AG10803 (cell line): Measurements from ENCODE around the gene TAS2R1.

Experiments
- DNase-seq: peaks from one replicate; pipeline ENCODE4 v3.0.0; 2010; ENCODE audit warnings: low read depth
- H3K4me3 ChIP-seq: 2 replicates; pipeline ENCODE4 v1.5.1; 2011; ENCODE audit warnings: mild to moderate bottlenecking, low read length, control low read depth
- TF ChIP-seq, protein P1 (sequence below): conservative IDR thresholded peaks from 2 replicates; pipeline ENCODE4 v1.5.1; 2011; ENCODE audit warnings: mild to moderate bottlenecking, low read length, control low read depth, inconsistent platforms

Gene TAS2R1

DNA sequence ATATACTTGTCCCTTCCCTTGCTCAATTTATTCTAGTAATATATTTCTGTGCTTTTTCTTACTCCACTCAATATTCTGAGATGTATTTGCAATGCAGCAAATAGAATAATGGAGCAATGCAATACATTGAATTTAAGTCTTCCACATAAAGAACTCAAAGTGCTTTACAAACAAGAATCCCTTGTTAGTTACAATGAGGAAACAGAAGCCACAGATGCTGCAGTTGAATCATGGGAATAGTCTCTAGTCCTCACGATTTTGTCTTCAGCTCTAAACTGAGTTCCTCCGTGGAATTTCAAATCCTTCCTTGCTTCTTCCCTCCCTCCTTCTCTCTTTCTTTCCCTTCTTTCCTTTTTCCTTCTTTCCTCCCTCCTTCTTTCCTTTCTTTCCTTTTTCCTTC lies 12.5 kb upstream of the TAS2R1 start:
- DNase-seq = no peak
- H3K4me3 ChIP-seq = no peak overlapping the region
- TF ChIP-seq, protein P1, sequence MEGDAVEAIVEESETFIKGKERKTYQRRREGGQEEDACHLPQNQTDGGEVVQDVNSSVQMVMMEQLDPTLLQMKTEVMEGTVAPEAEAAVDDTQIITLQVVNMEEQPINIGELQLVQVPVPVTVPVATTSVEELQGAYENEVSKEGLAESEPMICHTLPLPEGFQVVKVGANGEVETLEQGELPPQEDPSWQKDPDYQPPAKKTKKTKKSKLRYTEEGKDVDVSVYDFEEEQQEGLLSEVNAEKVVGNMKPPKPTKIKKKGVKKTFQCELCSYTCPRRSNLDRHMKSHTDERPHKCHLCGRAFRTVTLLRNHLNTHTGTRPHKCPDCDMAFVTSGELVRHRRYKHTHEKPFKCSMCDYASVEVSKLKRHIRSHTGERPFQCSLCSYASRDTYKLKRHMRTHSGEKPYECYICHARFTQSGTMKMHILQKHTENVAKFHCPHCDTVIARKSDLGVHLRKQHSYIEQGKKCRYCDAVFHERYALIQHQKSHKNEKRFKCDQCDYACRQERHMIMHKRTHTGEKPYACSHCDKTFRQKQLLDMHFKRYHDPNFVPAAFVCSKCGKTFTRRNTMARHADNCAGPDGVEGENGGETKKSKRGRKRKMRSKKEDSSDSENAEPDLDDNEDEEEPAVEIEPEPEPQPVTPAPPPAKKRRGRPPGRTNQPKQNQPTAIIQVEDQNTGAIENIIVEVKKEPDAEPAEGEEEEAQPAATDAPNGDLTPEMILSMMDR = no peak

DNA sequence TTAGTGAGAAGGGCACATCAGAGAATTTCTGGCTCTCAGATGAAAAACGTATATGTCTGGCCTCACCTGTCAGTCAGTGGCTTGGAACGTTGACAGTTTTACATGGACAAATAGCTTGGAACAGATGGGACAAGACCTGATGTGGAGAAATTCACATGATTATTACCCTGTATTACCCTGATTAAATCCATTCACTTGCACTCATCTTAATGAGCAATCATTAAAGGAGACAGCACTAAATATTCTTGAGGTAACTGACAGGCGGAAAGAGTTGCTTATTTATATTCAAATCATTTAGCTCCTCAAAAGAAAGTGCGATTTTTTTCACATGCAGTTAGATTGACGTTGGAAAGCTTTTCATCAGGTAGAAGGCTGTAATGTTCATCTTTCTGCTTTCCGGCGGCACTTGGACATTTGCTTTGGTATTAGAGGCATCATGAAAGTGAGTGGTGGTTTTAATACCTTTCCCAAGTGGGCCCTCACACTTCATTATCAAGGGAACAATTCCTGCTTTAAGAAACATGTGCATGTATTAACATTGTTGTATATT lies 11.7 kb upstream of the TAS2R1 start:
- no peak overlapping the region for H3K4me3 ChIP-seq
- TF ChIP-seq, protein P1 = no peak
- no peak for DNase-seq

DNA sequence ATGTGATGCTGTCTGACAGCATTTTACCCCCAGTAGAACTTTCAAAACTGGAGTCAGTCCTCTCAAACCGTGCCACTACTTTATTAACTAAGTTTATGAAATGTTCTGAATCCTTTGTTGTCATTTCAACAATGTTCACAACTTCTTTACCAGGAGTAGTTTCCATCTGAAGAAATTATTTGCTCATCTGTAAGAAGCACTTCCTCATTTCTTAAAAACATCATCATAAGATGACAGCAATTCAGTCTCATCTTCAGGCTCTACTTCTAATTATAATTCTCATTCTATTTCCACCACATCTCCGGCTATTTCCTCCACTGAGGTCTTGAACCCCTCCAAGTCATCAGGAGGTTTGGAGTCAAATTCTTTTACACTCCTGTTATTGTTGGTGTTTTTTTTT lies 2.3 kb upstream of the TAS2R1 start:
- DNase-seq = no peak
- TF ChIP-seq, protein P1 = no peak
- H3K4me3 ChIP-seq = no peak overlapping the region

DNA sequence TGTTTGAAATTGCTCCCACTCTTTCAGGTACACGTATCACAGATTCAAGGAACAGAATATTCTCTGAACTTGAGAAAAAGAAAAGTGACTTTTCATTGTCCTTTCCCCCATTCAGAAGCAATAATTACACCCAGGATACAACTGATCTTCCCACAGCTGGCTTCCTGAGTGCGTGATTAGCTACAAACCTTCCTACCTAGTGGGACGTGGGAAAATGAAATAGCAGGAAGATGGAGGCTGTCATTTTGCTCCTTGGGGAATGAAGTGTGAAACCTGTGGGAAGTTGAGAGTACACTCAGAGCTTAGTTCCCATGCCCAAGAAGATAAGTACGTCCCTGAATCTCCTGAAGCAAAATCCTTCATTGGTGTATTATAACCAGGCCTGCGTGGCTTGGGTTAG lies 2.6 kb downstream of the TAS2R1 start:
- DNase-seq = no peak

DNA sequence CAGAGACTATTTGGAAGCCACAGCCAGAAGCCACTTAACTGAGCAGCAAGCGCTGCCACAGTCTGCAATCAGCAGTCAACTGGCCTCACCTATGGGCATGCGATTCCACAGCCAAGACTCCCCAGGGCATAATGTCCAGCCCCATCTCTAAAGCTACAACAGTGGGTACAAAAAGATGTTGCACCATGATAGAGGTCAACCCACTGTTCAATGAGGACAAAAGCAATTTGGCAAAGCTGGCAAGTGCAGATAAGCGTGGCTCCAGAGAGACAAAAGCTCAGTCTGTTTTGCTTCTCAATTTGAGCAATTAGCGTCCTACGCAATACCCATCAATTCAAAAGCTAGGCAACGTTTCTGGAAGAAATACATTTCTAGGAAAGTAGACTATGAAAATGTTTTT lies 3.2 kb downstream of the TAS2R1 start:
- TF ChIP-seq, protein P1 = no peak
- no peak for DNase-seq
- H3K4me3 ChIP-seq = no peak overlapping the region

More for the DNA sequence above, 2.6 kb downstream of the TAS2R1 start:
- TF ChIP-seq, protein P1 = no peak
- no peak overlapping the region for H3K4me3 ChIP-seq

DNA sequence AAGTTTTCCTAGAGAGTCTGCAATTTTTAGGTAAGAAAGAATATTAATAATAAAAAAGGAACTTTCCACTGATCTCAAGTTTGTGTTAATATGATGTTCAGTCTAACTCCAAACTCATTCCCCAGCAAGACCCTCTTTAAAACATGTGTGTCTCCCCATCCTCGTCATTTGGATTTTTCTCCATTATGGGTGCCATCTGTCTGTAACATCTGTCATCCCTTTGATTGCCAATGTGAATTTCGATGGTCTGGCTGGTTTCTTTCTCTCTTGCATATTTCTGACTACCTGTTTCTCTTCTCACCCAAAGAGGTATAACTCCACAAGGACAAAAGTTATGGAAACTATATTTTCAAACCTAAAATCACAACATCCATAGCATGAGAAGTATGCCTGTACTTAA lies 4.4 kb downstream of the TAS2R1 start:
- no peak overlapping the region for H3K4me3 ChIP-seq
- TF ChIP-seq, protein P1 = no peak
- no peak for DNase-seq

DNA sequence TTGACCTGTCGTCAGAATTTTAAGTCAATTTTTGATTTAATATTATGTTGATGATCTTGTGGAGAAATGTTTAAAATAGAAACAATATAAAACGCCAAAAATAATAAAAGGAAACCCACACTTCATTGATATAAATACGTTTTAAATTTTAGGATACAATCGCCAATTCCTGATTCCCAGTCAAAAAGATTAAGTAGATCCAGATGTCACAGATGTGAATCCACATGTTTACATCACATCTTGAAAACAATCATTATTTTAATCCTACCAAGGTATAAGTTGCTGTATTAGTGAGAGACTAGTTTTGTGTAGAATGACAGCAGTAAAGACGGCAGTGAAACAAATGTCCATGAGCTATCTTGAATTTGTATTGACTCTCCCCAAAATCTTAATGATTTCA lies 4.9 kb downstream of the TAS2R1 start:
- no peak overlapping the region for H3K4me3 ChIP-seq
- no peak for DNase-seq
- TF ChIP-seq, protein P1 = no peak
